Endometrial microvascular endothelial cells (primary cell): ENCODE data around the gene XRCC4. TPM values are rescaled to one million over a fixed set of nuclear protein-coding genes. Genes with fewer than 3 reads are reported as not detected.

Experiments used
- in situ Hi-C: cut with HindIII; loops from 2 replicates; pipeline ENCODE4 v1.10.0; 2017; ENCODE audit warnings: low sequenced_read_pairs, low pct_unique_long_range_greater_than_20kb; ENCODE audit errors: inconsistent ontology term
- total RNA-seq: library from RNA; depleted of rRNA; stranded (reverse); fragments of >200 nt; gene quantifications from one replicate; pipeline ENCODE4 v1.2.3, GENCODE V29; 2015; ENCODE audit errors: inconsistent ontology term

The XRCC4 gene
- total RNA-seq: 9.8 TPM

- in situ Hi-C loops: no loop called here
These were observed at the start of gene XRCC4, which contains the start of gene TMEM167A for GRCh38 chr5:83076742-83077661. Gene XRCC4 (plus strand): TSS chr5:83077547. CDS start chr5:83104920, 27,373 bp downstream. Gene TMEM167A (minus strand): TSS chr5:83077394. CDS start chr5:83077323, 71 bp downstream.

- in situ Hi-C loops: no loop called here
These were observed 47.4 kb upstream of the XRCC4 start for GRCh38 chr5:83029912-83030311.

GRCh38 chr5:83031381-83031780, 46.0 kb upstream of the XRCC4 start:
- in situ Hi-C loops: no loop called here

GRCh38 chr5:83034036-83034435, 43.3 kb upstream of the XRCC4 start:
- in situ Hi-C loops: no loop called here

GRCh38 chr5:83034528-83035207, 42.7 kb upstream of the XRCC4 start:
- in situ Hi-C loops: no loop called here

GRCh38 chr5:83035373-83036100, 41.8 kb upstream of the XRCC4 start:
- in situ Hi-C loops: no loop called here

GRCh38 chr5:83036991-83037575, 40.3 kb upstream of the XRCC4 start:
- in situ Hi-C loops: no loop called here

- in situ Hi-C loops: no loop called here
These were observed 38.4 kb upstream of the XRCC4 start for GRCh38 chr5:83038924-83039323.

GRCh38 chr5:83042507-83042906, 34.8 kb upstream of the XRCC4 start:
- in situ Hi-C loops: no loop called here

GRCh38 chr5:83044926-83045325, 32.4 kb upstream of the XRCC4 start:
- in situ Hi-C loops: no loop called here

GRCh38 chr5:83048277-83048676, 29.1 kb upstream of the XRCC4 start:
- in situ Hi-C loops: no loop called here

GRCh38 chr5:83048811-83049210, 28.5 kb upstream of the XRCC4 start:
- in situ Hi-C loops: no loop called here

- in situ Hi-C loops: no loop called here
These were observed 27.9 kb upstream of the XRCC4 start for GRCh38 chr5:83049370-83049885.

GRCh38 chr5:83050723-83051340, 26.5 kb upstream of the XRCC4 start:
- in situ Hi-C loops: no loop called here

GRCh38 chr5:83055166-83055565, 22.2 kb upstream of the XRCC4 start:
- in situ Hi-C loops: no loop called here

- in situ Hi-C loops: no loop called here
These were observed 18.6 kb upstream of the XRCC4 start for GRCh38 chr5:83058726-83059125.

- in situ Hi-C loops: no loop called here
These were observed 18.0 kb upstream of the XRCC4 start for GRCh38 chr5:83059341-83059740.

GRCh38 chr5:83066548-83067110, 10.7 kb upstream of the XRCC4 start:
- in situ Hi-C loops: no loop called here
